AG10803 (cell line): ENCODE results near the gene NCK2.

Experiments
- DNase-seq: peaks from one replicate; pipeline ENCODE4 v3.0.0; 2010; ENCODE audit warnings: low read depth
- H3K4me3 ChIP-seq: 2 replicates; pipeline ENCODE4 v1.5.1; 2011; ENCODE audit warnings: mild to moderate bottlenecking, low read length, control low read depth
- TF ChIP-seq, protein P1 (sequence below): conservative IDR thresholded peaks from 2 replicates; pipeline ENCODE4 v1.5.1; 2011; ENCODE audit warnings: mild to moderate bottlenecking, low read length, control low read depth, inconsistent platforms

The NCK2 gene

GRCh38 chr2:105864262-105864661 lies 119.5 kb downstream of the NCK2 start:
- TF ChIP-seq, protein P1, sequence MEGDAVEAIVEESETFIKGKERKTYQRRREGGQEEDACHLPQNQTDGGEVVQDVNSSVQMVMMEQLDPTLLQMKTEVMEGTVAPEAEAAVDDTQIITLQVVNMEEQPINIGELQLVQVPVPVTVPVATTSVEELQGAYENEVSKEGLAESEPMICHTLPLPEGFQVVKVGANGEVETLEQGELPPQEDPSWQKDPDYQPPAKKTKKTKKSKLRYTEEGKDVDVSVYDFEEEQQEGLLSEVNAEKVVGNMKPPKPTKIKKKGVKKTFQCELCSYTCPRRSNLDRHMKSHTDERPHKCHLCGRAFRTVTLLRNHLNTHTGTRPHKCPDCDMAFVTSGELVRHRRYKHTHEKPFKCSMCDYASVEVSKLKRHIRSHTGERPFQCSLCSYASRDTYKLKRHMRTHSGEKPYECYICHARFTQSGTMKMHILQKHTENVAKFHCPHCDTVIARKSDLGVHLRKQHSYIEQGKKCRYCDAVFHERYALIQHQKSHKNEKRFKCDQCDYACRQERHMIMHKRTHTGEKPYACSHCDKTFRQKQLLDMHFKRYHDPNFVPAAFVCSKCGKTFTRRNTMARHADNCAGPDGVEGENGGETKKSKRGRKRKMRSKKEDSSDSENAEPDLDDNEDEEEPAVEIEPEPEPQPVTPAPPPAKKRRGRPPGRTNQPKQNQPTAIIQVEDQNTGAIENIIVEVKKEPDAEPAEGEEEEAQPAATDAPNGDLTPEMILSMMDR = no peak
- no peak for DNase-seq
- no peak overlapping the region for H3K4me3 ChIP-seq

DNA sequence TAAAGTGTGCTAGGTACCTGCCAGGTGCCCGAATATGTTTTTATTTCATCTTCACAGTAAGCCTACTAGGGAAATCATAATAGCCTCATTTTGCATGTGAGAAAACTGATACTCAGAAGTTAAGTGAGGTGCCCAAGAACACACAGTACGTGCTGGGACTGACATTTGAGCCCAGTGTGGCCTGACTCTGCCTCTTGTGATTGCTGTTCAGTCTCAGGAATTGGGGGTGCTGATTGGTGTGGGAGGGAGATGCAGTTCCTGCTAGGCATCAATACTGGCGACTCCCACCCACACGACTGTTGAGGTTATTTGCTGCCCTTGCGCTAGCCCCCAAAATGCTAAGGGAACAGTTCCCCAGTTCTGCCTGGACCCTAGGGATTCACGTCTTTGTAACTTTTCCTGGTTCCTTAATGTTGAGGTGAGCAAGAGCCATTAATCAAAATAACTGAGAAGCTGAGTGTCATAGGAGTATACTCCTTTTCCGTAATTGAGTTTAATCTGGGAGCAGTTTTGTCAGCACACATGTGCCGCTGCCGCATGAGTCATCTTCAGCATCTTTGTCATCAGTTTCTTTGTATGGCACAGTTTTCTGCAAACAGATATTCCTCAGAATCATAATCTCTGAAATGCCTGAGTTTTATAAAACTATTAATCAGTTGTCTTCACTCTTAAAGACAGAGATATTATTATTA lies 120.7 kb downstream of the NCK2 start:
- TF ChIP-seq, protein P1 = no peak
- no peak overlapping the region for H3K4me3 ChIP-seq
- peak; percentile 38 for DNase-seq

- no peak overlapping the region for H3K4me3 ChIP-seq
- TF ChIP-seq, protein P1 = no peak
- peak; percentile 39 for DNase-seq
These were observed 121.8 kb downstream of the NCK2 start for GRCh38 chr2:105866216-105867185.

DNA sequence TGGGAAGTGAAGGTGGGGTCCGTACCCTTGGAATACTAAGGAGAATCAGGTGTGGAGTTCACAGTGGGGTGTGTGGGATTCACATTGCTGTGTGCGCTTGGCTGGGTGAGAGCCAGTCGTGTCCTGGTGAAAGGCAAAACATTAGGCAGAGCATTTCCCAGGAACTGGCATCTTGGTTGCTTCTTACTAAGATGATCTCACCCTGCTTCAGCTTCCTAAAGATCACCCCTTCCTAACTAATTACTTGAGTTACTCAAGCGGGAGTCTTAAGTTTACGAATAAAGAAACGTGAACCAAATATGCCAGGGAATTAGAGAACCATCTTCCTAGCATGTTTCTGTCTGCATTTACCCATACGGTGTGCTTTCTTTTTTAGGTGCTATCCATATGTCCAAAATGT lies 122.9 kb downstream of the NCK2 start:
- H3K4me3 ChIP-seq = no peak overlapping the region
- TF ChIP-seq, protein P1 = no peak
- no peak for DNase-seq

DNA sequence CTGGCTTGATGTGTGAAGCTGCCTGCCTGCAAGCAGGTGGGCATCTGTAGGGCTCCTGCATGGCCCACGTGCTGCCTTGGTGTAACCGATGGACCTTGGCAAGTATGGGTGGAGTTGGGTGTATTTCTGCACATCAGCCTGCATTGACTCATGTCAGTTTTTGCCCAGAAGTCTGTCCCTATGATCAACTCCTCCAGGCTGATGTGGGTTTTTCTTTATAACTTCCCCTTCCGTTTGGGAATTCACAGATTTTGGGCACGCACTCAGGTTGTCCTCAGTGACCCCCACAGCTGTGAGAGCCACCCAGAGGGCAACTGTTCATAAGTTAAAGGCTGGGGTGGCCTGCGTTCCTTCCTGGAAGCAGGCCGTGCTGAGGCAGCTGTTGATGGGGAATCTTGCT lies 123.3 kb downstream of the NCK2 start:
- TF ChIP-seq, protein P1 = no peak
- H3K4me3 ChIP-seq = no peak overlapping the region
- DNase-seq = peak; percentile 33

- DNase-seq = no peak
- no peak overlapping the region for H3K4me3 ChIP-seq
- TF ChIP-seq, protein P1 = no peak
These were observed 124.6 kb downstream of the NCK2 start for GRCh38 chr2:105869341-105869740.
